GM12878 (cell line): ENCODE results near the gene NSD2. TPM values are rescaled to one million over a fixed set of nuclear protein-coding genes. Genes with fewer than 3 reads are reported as not detected.

Experiments used
- ATAC-seq: fragments of 200-7000 bp; cut with Tn5 transposase; 3 replicates; pipeline ENCODE4 v1.9.1; 2020; ENCODE audit warnings: mild to moderate bottlenecking, moderate library complexity
- BruUV-seq: library from RNA; stranded (reverse); fragments of 400-500 nt; replicated peaks from 2 replicates; lab custom pipeline; 2021; lab: Mats Ljungman, UMichigan
- CTCF ChIA-PET: fragments of 300-600 bp; sonication (Branson Sonifier 250); formaldehyde crosslinking; extraction: SDS; loops from one replicate; lab custom pipeline; 2021; ENCODE audit warnings: inconsistent platforms; lab: Yijun Ruan, JAX
- POLR2A ChIA-PET: fragments of 350-600 bp; formaldehyde crosslinking; extraction: SDS; loops from one replicate; lab custom pipeline; 2021; ENCODE audit warnings: inconsistent platforms; lab: Charles Lee
- RAD21 ChIA-PET: fragments of 300-600 bp; sonication (Branson Sonifier 250); formaldehyde crosslinking; loops from one replicate; lab custom pipeline; 2023; ENCODE audit warnings: antibody characterized with exemption; ENCODE audit not compliant: unreplicated experiment; lab: Charles Lee
- SMC1A ChIA-PET: fragments of 300-600 bp; sonication (Branson Sonifier 250); formaldehyde crosslinking; loops from one replicate; lab custom pipeline; 2023; ENCODE audit not compliant: unreplicated experiment, uncharacterized antibody; lab: Charles Lee
- DNase-seq: peaks from one replicate; pipeline ENCODE4 v3.0.0-alpha.2; 2011; ENCODE audit warnings: low read depth, low spot score
- FAIRE-seq: peaks from 3 replicates; lab custom pipeline; 2011; peaks lifted over from hg19 to GRCh38; lab: Jason Lieb, UNC
- H2AFZ ChIP-seq: 2 replicates; pipeline ENCODE4 v1.6.0; 2011; ENCODE audit warnings: low read depth, low read length, control low read depth; ENCODE audit not compliant: control insufficient read depth
- H3K27ac ChIP-seq: 2 replicates; pipeline ENCODE4 v1.5.1; 2011; ENCODE audit warnings: control low read depth; ENCODE audit not compliant: control insufficient read depth, insufficient read depth
- H3K27me3 ChIP-seq, 2 experiments: replicated peaks in 1 of 2; 2 replicates each; pipeline versions ENCODE4 v1.6.0 to v1.6.1; 2011; ENCODE audit warnings: low read length in 1 of 2; ENCODE audit not compliant: control insufficient read depth in 2 of 2, insufficient read depth in 2 of 2
- H3K36me3 ChIP-seq, 2 experiments: 2 replicates each; pipeline ENCODE4 v1.5.1; 2011; ENCODE audit warnings: low read length in 1 of 2; ENCODE audit not compliant: control insufficient read depth in 2 of 2, insufficient read depth in 2 of 2
- H3K4me1 ChIP-seq: 2 replicates; pipeline ENCODE4 v1.6.1; 2011; ENCODE audit warnings: mild to moderate bottlenecking, low read length, moderate library complexity, mixed read lengths; ENCODE audit not compliant: control insufficient read depth, insufficient read depth
- H3K4me2 ChIP-seq: 2 replicates; pipeline ENCODE4 v1.6.0; 2011; ENCODE audit warnings: control low read depth; ENCODE audit not compliant: control insufficient read depth, insufficient read depth
- H3K4me3 ChIP-seq: fragments of 200-600 bp; sonication (generic); 2 replicates; pipeline ENCODE4 v1.5.1; 2016
- H3K79me2 ChIP-seq: 2 replicates; pipeline ENCODE4 v1.6.0; 2011; ENCODE audit warnings: low read length; ENCODE audit not compliant: control insufficient read depth, insufficient read depth
- H3K9ac ChIP-seq: 2 replicates; pipeline ENCODE4 v1.8.0; 2011; ENCODE audit warnings: low read length, control low read depth, mixed read lengths; ENCODE audit not compliant: control insufficient read depth, insufficient read depth
- H3K9me3 ChIP-seq: replicated peaks from 3 replicates; pipeline ENCODE4 v1.5.1; 2011; ENCODE audit warnings: mild to moderate bottlenecking, low read length; ENCODE audit not compliant: control insufficient read depth, insufficient read depth
- H4K20me1 ChIP-seq: 2 replicates; pipeline ENCODE4 v1.6.0; 2011; ENCODE audit not compliant: control insufficient read depth, insufficient read depth
- BCL11A ChIP-seq: IDR thresholded peaks from 2 replicates; pipeline ENCODE4 v1.6.1; 2011; ENCODE audit warnings: low read depth, low read length
- CHD2 ChIP-seq: IDR thresholded peaks from 2 replicates; pipeline ENCODE4 v1.6.1; 2011; ENCODE audit warnings: low read depth, low read length, improper control_type of control experiment, borderline replicate concordance
- EED ChIP-seq: sonication (generic); IDR thresholded peaks from 2 replicates; pipeline ENCODE4 v1.6.1; 2016; ENCODE audit warnings: antibody characterized with exemption, low read depth
- ELK1 ChIP-seq: IDR thresholded peaks from 2 replicates; pipeline ENCODE4 v1.6.1; 2012; ENCODE audit warnings: low read depth, low read length, improper control_type of control experiment
- ETV6 ChIP-seq, 2 experiments: fragments of 450-650 bp in 1 of 2; IDR thresholded peaks in 1 of 2; conservative IDR thresholded peaks in 1 of 2; 2 replicates each; pipeline ENCODE4 v1.6.1; 2014; ENCODE audit warnings: antibody characterized with exemption in 1 of 2, borderline replicate concordance in 1 of 2, low read depth in 1 of 2, mild to moderate bottlenecking in 1 of 2, moderate library complexity in 1 of 2
- MEF2A ChIP-seq: IDR thresholded peaks from 2 replicates; pipeline ENCODE4 v1.6.1; 2011; ENCODE audit warnings: low read depth, mild to moderate bottlenecking, low read length, moderate library complexity; ENCODE audit not compliant: insufficient read depth
- NFYA ChIP-seq: IDR thresholded peaks from 2 replicates; pipeline ENCODE4 v1.6.1; 2011; ENCODE audit warnings: low read depth, mild to moderate bottlenecking, low read length, improper control_type of control experiment, borderline replicate concordance
- NR2F1 ChIP-seq: fragments of 450-650 bp; conservative IDR thresholded peaks from 2 replicates; pipeline ENCODE4 v1.6.1; 2017; ENCODE audit warnings: mild to moderate bottlenecking
- POLR2A ChIP-seq: IDR thresholded peaks from 2 replicates; pipeline ENCODE4 v1.6.1; 2011; ENCODE audit warnings: low read depth, mild to moderate bottlenecking, low read length
- RFX5 ChIP-seq: IDR thresholded peaks from 2 replicates; pipeline ENCODE4 v1.6.1; 2011; ENCODE audit warnings: low read depth, low read length, improper control_type of control experiment
- STAT1 ChIP-seq: fragments of 450-650 bp; conservative IDR thresholded peaks from 2 replicates; pipeline ENCODE4 v1.6.1; 2014; ENCODE audit warnings: antibody characterized with exemption, mild to moderate bottlenecking
- ZBTB4 ChIP-seq: fragments of 450-650 bp; formaldehyde crosslinking; IDR thresholded peaks from 2 replicates; pipeline ENCODE4 v1.4.0; 2022; ENCODE audit warnings: mild to moderate bottlenecking, moderate library complexity
- WGBS: methylation state at CpG from one replicate; pipeline ENCODE4 v1.1.6; 2016; ENCODE audit warnings: low lambda C conversion rate; ENCODE audit not compliant: insufficient replicate concordance, insufficient coverage; ENCODE audit errors: missing lambda C conversion rate; 5-methylcytosine and 5-hydroxymethylcytosine counted together
- in situ Hi-C: fragments of 300-500 bp; cut with MboI; formaldehyde crosslinking; loops from 9 replicates; pipeline ENCODE4 v1.14.3; 2018; ENCODE audit warnings: mixed read lengths
- intact Hi-C: fragments of 100-400 bp; cut with micrococcal nuclease; formaldehyde crosslinking; loops from one replicate; pipeline ENCODE4 v1.14.2; 2022; ENCODE audit not compliant: unreplicated experiment
- polyA plus RNA-seq, 11 experiments: library from polyadenylated mRNA; depleted of rRNA in 4 of 11; unstranded in 6 of 11; stranded (reverse) in 5 of 11; fragments of >200 nt; fragmentation: Nextera tagmentation in 4 of 11; fragmentation: Illumina TruSeq in 1 of 11; extraction: Ambion mirVana in 4 of 11; extraction: Trizol in 1 of 11; gene quantifications; 1 replicate in 1 of 11; 2 replicates in 10 of 11; pipeline versions ENCODE4 v1.2.1 to v1.2.3, GENCODE V29; 2011 to 2016; ENCODE audit warnings: inconsistent platforms in 2 of 11, missing spikeins in 2 of 11, low read depth in 1 of 11
- total RNA-seq, 4 experiments: library from RNA; depleted of rRNA in 3 of 4; stranded (reverse); fragments of >200 nt in 3 of 4; fragmentation: Illumina TruSeq in 1 of 4; extraction: Trizol in 1 of 4; gene quantifications; 2 replicates each; pipeline versions ENCODE4 v1.2.1 to v1.2.3, GENCODE V29; 2013 to 2021

Gene NSD2
- total and polyA plus RNA-seq, 10 of the 15 experiments (the other 5 are each of a cell fraction or from before 2014, with no cell fraction given): 8.6 to 139 (median 67.2) TPM

- TF ChIP-seq ZBTB4 (CRISPR knock-in tag) (no peak), MEF2A (no peak), NR2F1 (no peak), BCL11A (no peak), CHD2 (no peak)
Measured at GRCh38 chr4:1968686-1969295, 97.6 kb downstream of the NSD2 start (continued).

- peaks cover 30 to 42% of the 10 kb centered on the region in 2 experiments for H3K36me3 ChIP-seq
- ATAC-seq: no peak
- ChIA-PET POLR2A (interaction anchor here (0.6 kb wide), 2 partner anchors 61 to 256 kb away, joined by 3 to 4 read pairs; no protein-coding TSS in a partner anchor), SMC1A (no interaction called here), RAD21 (no interaction called here), CTCF (no interaction called here)
- H3K9ac ChIP-seq: no peak overlapping the region
- no peak overlapping the region for H3K27ac ChIP-seq
- in situ Hi-C loops (no loop called here), intact Hi-C loops (no loop called here)
- no TSS peak for BruUV-seq
- H3K79me2 ChIP-seq: no peaks in the 10 kb centered on the region
- H3K4me1 ChIP-seq: no peaks in the 10 kb centered on the region
- no peak overlapping the region for H3K4me3 ChIP-seq
- no peaks in the 10 kb centered on the region for H3K27me3 ChIP-seq
- H3K4me2 ChIP-seq: no peak overlapping the region
- TF ChIP-seq ETV6 (conservative IDR thresholded peaks at IDR 0.05 in 1 of 2, IDR thresholded peaks at IDR 0.05 in 1 of 2; ENCODE audit: borderline replicate concordance in 1 of 2, low read depth in 1 of 2) (no peak), STAT1 (no peak), ELK1 (no peak), POLR2A (peak; percentile 40; the same call in 1 of the 2 replicates), EED (no peak), RFX5 (no peak), NFYA (no peak)
- H4K20me1 ChIP-seq: no peaks in the 10 kb centered on the region
- FAIRE-seq: no peak
- H2AFZ ChIP-seq: no peak overlapping the region
- WGBS: 98% methylated on average over 17 of the region's 17 CpGs
- no peaks in the 10 kb centered on the region for H3K9me3 ChIP-seq
- DNase-seq: no peak
Measured at GRCh38 chr4:1969928-1970723, 98.9 kb downstream of the NSD2 start.
